AG04450 (cell line): ENCODE data around the gene CLC. TPM values are rescaled to one million over a fixed set of nuclear protein-coding genes. Genes with fewer than 3 reads are reported as not detected.

Experiments
- CTCF ChIA-PET: fragments of 300-600, 350-600 bp; formaldehyde crosslinking; extraction: SDS; loops from one replicate; lab custom pipeline; 2022; ENCODE audit warnings: antibody characterized with exemption, inconsistent platforms; lab: Charles Lee
- POLR2A ChIA-PET: fragments of 350-600 bp; formaldehyde crosslinking; extraction: SDS; loops from one replicate; lab custom pipeline; 2021; ENCODE audit warnings: antibody characterized with exemption, inconsistent platforms; lab: Yijun Ruan, JAX
- DNase-seq: peaks from one replicate; pipeline ENCODE4 v3.0.0-alpha.2; 2011; ENCODE audit warnings: low read depth, low spot score
- H3K27ac ChIP-seq: one replicate; pipeline ENCODE4 v1.5.1; 2012; ENCODE audit warnings: low read depth, low read length, control low read depth
- H3K27me3 ChIP-seq: one replicate; pipeline ENCODE4 v1.6.0; 2012; ENCODE audit warnings: low read length; ENCODE audit not compliant: control insufficient read depth, insufficient read depth
- H3K4me3 ChIP-seq: 2 replicates; pipeline ENCODE4 v1.5.1; 2011; ENCODE audit warnings: mild to moderate bottlenecking, low read depth, low read length, control low read depth
- H3K9me3 ChIP-seq: 2 replicates; pipeline ENCODE4 v1.5.1; 2012; ENCODE audit warnings: low read length; ENCODE audit not compliant: control insufficient read depth, insufficient read depth
- CTCF ChIP-seq: IDR thresholded peaks from 2 replicates; pipeline ENCODE4 v1.5.1; 2011; ENCODE audit warnings: low read depth, low read length, control low read depth, inconsistent platforms
- polyA plus RNA-seq: library from polyadenylated mRNA; depleted of rRNA; stranded (reverse); fragments of >200 nt; gene quantifications from 2 replicates; pipeline ENCODE4 v1.2.3, GENCODE V29; 2011

Gene CLC
- polyA plus RNA-seq, 1 experiment, result not detected

GRCh38 chr19:39740395-39740794 lies 2.6 kb upstream of the CLC start:
- POLR2A ChIA-PET, result no interaction called here
- Histone ChIP-seq H3K27ac (no peak overlapping the region), H3K27me3 (no peaks in the 10 kb centered on the region), H3K4me3 (no peak overlapping the region), H3K9me3 (no peaks in the 10 kb centered on the region)
- DNase-seq, result no peak
- no peak for TF ChIP-seq CTCF
- CTCF ChIA-PET, result no interaction called here

GRCh38 chr19:39738814-39739213 lies 985 bp upstream of the CLC start:
- Histone ChIP-seq H3K4me3 (no peak overlapping the region), H3K27ac (no peak overlapping the region), H3K9me3 (no peaks in the 10 kb centered on the region), H3K27me3 (no peaks in the 10 kb centered on the region)
- no peak for TF ChIP-seq CTCF
- POLR2A ChIA-PET, result no interaction called here
- CTCF ChIA-PET, result interaction anchor here (1.3 kb wide), 1 partner anchor 28 kb away, joined by 4 read pairs; no protein-coding TSS in a partner anchor
- DNase-seq, result no peak

- H3K27me3 ChIP-seq, result no peaks in the 10 kb centered on the region
Observed at GRCh38 chr19:39737351-39737750, 478 bp downstream of the CLC start.

GRCh38 chr19:39736088-39736487 lies 1.7 kb downstream of the CLC start:
- no peak for TF ChIP-seq CTCF
- Histone ChIP-seq H3K27me3 (no peaks in the 10 kb centered on the region), H3K9me3 (no peaks in the 10 kb centered on the region), H3K4me3 (no peak overlapping the region), H3K27ac (no peak overlapping the region)
- CTCF ChIA-PET, result no interaction called here
- POLR2A ChIA-PET, result no interaction called here
- DNase-seq, result no peak

More at GRCh38 chr19:39737351-39737750, 478 bp downstream of the CLC start:
- DNase-seq, result no peak
- no peak overlapping the region for H3K4me3 ChIP-seq
- ChIA-PET POLR2A (no interaction called here), CTCF (no interaction called here)
- no peak overlapping the region for H3K27ac ChIP-seq
- H3K9me3 ChIP-seq, result no peaks in the 10 kb centered on the region
- TF ChIP-seq CTCF, result no peak

- Histone ChIP-seq H3K4me3 (no peak overlapping the region), H3K27me3 (no peaks in the 10 kb centered on the region), H3K9me3 (no peaks in the 10 kb centered on the region), H3K27ac (no peak overlapping the region)
- no peak for DNase-seq
- CTCF ChIA-PET, result no interaction called here
- POLR2A ChIA-PET, result no interaction called here
- no peak for TF ChIP-seq CTCF
Observed at GRCh38 chr19:39735688-39736087, 2.1 kb downstream of the CLC start.
